AG10803 (cell line): ENCODE results near the gene APRT.

Experiments used
- DNase-seq: peaks from one replicate; pipeline ENCODE4 v3.0.0; 2010; ENCODE audit warnings: low read depth
- H3K4me3 ChIP-seq: 2 replicates; pipeline ENCODE4 v1.5.1; 2011; ENCODE audit warnings: mild to moderate bottlenecking, low read length, control low read depth
- CTCF ChIP-seq: conservative IDR thresholded peaks from 2 replicates; pipeline ENCODE4 v1.5.1; 2011; ENCODE audit warnings: mild to moderate bottlenecking, low read length, control low read depth, inconsistent platforms

APRT gene

GRCh38 chr16:88769617-88770460 lies 41.9 kb downstream of the APRT start:
- no peak for DNase-seq
- no peak overlapping the region for H3K4me3 ChIP-seq
- TF ChIP-seq CTCF: no peak

GRCh38 chr16:88768071-88768783 lies 43.5 kb downstream of the APRT start:
- no peak for TF ChIP-seq CTCF
- H3K4me3 ChIP-seq: no peak overlapping the region
- DNase-seq: peak; percentile 65

- TF ChIP-seq CTCF: no peak
- no peak overlapping the region for H3K4me3 ChIP-seq
- DNase-seq: no peak
Measured at GRCh38 chr16:88767546-88768070, 44.1 kb downstream of the APRT start.

- no peak for TF ChIP-seq CTCF
- no peak for DNase-seq
- no peak overlapping the region for H3K4me3 ChIP-seq
Measured at GRCh38 chr16:88766975-88767374, 44.8 kb downstream of the APRT start.

- no peak overlapping the region for H3K4me3 ChIP-seq
- DNase-seq: no peak
- TF ChIP-seq CTCF: no peak
Measured at GRCh38 chr16:88764913-88765349, 46.8 kb downstream of the APRT start.

GRCh38 chr16:88764080-88764479 lies 47.6 kb downstream of the APRT start:
- DNase-seq: no peak
- TF ChIP-seq CTCF: no peak
- no peak overlapping the region for H3K4me3 ChIP-seq
